ENCODE measurements around the gene LRP8.

Gene LRP8

GRCh38 chr1:53346814-53347176 is 18.9 kb upstream of the LRP8 start:
- Histone ChIP-seq H3K27me3 (ENCODE audit: control insufficient read depth in 2 of 2, insufficient read depth in 2 of 2, low read length in 2 of 2) (no peaks in the 10 kb centered on the region), H3K36me3 (ENCODE audit: control insufficient read depth in 2 of 2, insufficient read depth in 2 of 2, low read length in 2 of 2) (no peaks in the 10 kb centered on the region), H3K27ac (ENCODE audit: low read depth in 2 of 2, low read length in 2 of 2) (no peak overlapping the region), H3K9me3 (ENCODE audit: control insufficient read depth in 2 of 2, low read length in 2 of 2) (no peaks in the 10 kb centered on the region), H3K4me1 (ENCODE audit: control insufficient read depth in 2 of 2, insufficient read depth in 2 of 2, low read length in 2 of 2) (no peaks in the 10 kb centered on the region), H3K9ac (ENCODE audit: low read depth in 1 of 2, low read length in 2 of 2) (no peak overlapping the region), H3K4me3 (ENCODE audit: low read length in 2 of 2) (no peak overlapping the region)

GRCh38 chr1:53345996-53346813 is 18.3 kb upstream of the LRP8 start:
- Histone ChIP-seq H3K9ac (ENCODE audit: low read depth in 1 of 2, low read length in 2 of 2) (no peak overlapping the region), H3K4me3 (ENCODE audit: low read length in 2 of 2) (no peak overlapping the region), H3K36me3 (ENCODE audit: control insufficient read depth in 2 of 2, insufficient read depth in 2 of 2, low read length in 2 of 2) (no peaks in the 10 kb centered on the region), H3K27ac (ENCODE audit: low read depth in 2 of 2, low read length in 2 of 2) (no peak overlapping the region), H3K4me1 (ENCODE audit: control insufficient read depth in 2 of 2, insufficient read depth in 2 of 2, low read length in 2 of 2) (no peaks in the 10 kb centered on the region), H3K9me3 (ENCODE audit: control insufficient read depth in 2 of 2, low read length in 2 of 2) (no peaks in the 10 kb centered on the region), H3K27me3 (ENCODE audit: control insufficient read depth in 2 of 2, insufficient read depth in 2 of 2, low read length in 2 of 2) (no peaks in the 10 kb centered on the region)

GRCh38 chr1:53344921-53345838 is 17.3 kb upstream of the LRP8 start:
- H3K27ac ChIP-seq (ENCODE audit: low read depth in 2 of 2, low read length in 2 of 2): no peak overlapping the region
- H3K4me3 ChIP-seq (ENCODE audit: low read length in 2 of 2): no peak overlapping the region
- H3K27me3 ChIP-seq (ENCODE audit: control insufficient read depth in 2 of 2, insufficient read depth in 2 of 2, low read length in 2 of 2): no peaks in the 10 kb centered on the region
- H3K9me3 ChIP-seq (ENCODE audit: control insufficient read depth in 2 of 2, low read length in 2 of 2): no peaks in the 10 kb centered on the region
- no peak overlapping the region for H3K9ac ChIP-seq (ENCODE audit: low read depth in 1 of 2, low read length in 2 of 2)
- H3K4me1 ChIP-seq (ENCODE audit: control insufficient read depth in 2 of 2, insufficient read depth in 2 of 2, low read length in 2 of 2): no peaks in the 10 kb centered on the region
- H3K36me3 ChIP-seq (ENCODE audit: control insufficient read depth in 2 of 2, insufficient read depth in 2 of 2, low read length in 2 of 2): no peaks in the 10 kb centered on the region

GRCh38 chr1:53343831-53344668 is 16.2 kb upstream of the LRP8 start:
- H3K9ac ChIP-seq (ENCODE audit: low read depth in 1 of 2, low read length in 2 of 2): no peak overlapping the region
- H3K36me3 ChIP-seq (ENCODE audit: control insufficient read depth in 2 of 2, insufficient read depth in 2 of 2, low read length in 2 of 2): no peaks in the 10 kb centered on the region
- no peak overlapping the region for H3K27ac ChIP-seq (ENCODE audit: low read depth in 2 of 2, low read length in 2 of 2)
- no peaks in the 10 kb centered on the region for H3K9me3 ChIP-seq (ENCODE audit: control insufficient read depth in 2 of 2, low read length in 2 of 2)
- no peaks in the 10 kb centered on the region for H3K4me1 ChIP-seq (ENCODE audit: control insufficient read depth in 2 of 2, insufficient read depth in 2 of 2, low read length in 2 of 2)
- H3K27me3 ChIP-seq (ENCODE audit: control insufficient read depth in 2 of 2, insufficient read depth in 2 of 2, low read length in 2 of 2): no peaks in the 10 kb centered on the region
- no peak overlapping the region for H3K4me3 ChIP-seq (ENCODE audit: low read length in 2 of 2)

GRCh38 chr1:53342735-53343470 is 15.0 kb upstream of the LRP8 start:
- H3K36me3 ChIP-seq (ENCODE audit: control insufficient read depth in 2 of 2, insufficient read depth in 2 of 2, low read length in 2 of 2): no peaks in the 10 kb centered on the region
- no peak overlapping the region for H3K9ac ChIP-seq (ENCODE audit: low read depth in 1 of 2, low read length in 2 of 2)
- H3K4me1 ChIP-seq (ENCODE audit: control insufficient read depth in 2 of 2, insufficient read depth in 2 of 2, low read length in 2 of 2): no peaks in the 10 kb centered on the region
- no peak overlapping the region for H3K4me3 ChIP-seq (ENCODE audit: low read length in 2 of 2)
- no peaks in the 10 kb centered on the region for H3K9me3 ChIP-seq (ENCODE audit: control insufficient read depth in 2 of 2, low read length in 2 of 2)
- H3K27ac ChIP-seq (ENCODE audit: low read depth in 2 of 2, low read length in 2 of 2): no peak overlapping the region
- H3K27me3 ChIP-seq (ENCODE audit: control insufficient read depth in 2 of 2, insufficient read depth in 2 of 2, low read length in 2 of 2): no peaks in the 10 kb centered on the region

GRCh38 chr1:53341961-53342707 is 14.3 kb upstream of the LRP8 start:
- no peak overlapping the region for H3K9ac ChIP-seq (ENCODE audit: low read depth in 1 of 2, low read length in 2 of 2)
- no peaks in the 10 kb centered on the region for H3K9me3 ChIP-seq (ENCODE audit: control insufficient read depth in 2 of 2, low read length in 2 of 2)
- H3K27ac ChIP-seq (ENCODE audit: low read depth in 2 of 2, low read length in 2 of 2): no peak overlapping the region
- no peaks in the 10 kb centered on the region for H3K4me1 ChIP-seq (ENCODE audit: control insufficient read depth in 2 of 2, insufficient read depth in 2 of 2, low read length in 2 of 2)
- H3K4me3 ChIP-seq (ENCODE audit: low read length in 2 of 2): no peak overlapping the region
- H3K27me3 ChIP-seq (ENCODE audit: control insufficient read depth in 2 of 2, insufficient read depth in 2 of 2, low read length in 2 of 2): no peaks in the 10 kb centered on the region
- no peaks in the 10 kb centered on the region for H3K36me3 ChIP-seq (ENCODE audit: control insufficient read depth in 2 of 2, insufficient read depth in 2 of 2, low read length in 2 of 2)

GRCh38 chr1:53341521-53341895 is 13.6 kb upstream of the LRP8 start:
- Histone ChIP-seq H3K4me3 (ENCODE audit: low read length in 2 of 2) (no peak overlapping the region), H3K4me1 (ENCODE audit: control insufficient read depth in 2 of 2, insufficient read depth in 2 of 2, low read length in 2 of 2) (no peaks in the 10 kb centered on the region), H3K27ac (ENCODE audit: low read depth in 2 of 2, low read length in 2 of 2) (no peak overlapping the region), H3K9me3 (ENCODE audit: control insufficient read depth in 2 of 2, low read length in 2 of 2) (no peaks in the 10 kb centered on the region), H3K27me3 (ENCODE audit: control insufficient read depth in 2 of 2, insufficient read depth in 2 of 2, low read length in 2 of 2) (no peaks in the 10 kb centered on the region), H3K36me3 (ENCODE audit: control insufficient read depth in 2 of 2, insufficient read depth in 2 of 2, low read length in 2 of 2) (no peaks in the 10 kb centered on the region), H3K9ac (ENCODE audit: low read depth in 1 of 2, low read length in 2 of 2) (no peak overlapping the region)

GRCh38 chr1:53340660-53341520 is 13.0 kb upstream of the LRP8 start:
- H3K4me1 ChIP-seq (ENCODE audit: control insufficient read depth in 2 of 2, insufficient read depth in 2 of 2, low read length in 2 of 2): no peaks in the 10 kb centered on the region
- no peaks in the 10 kb centered on the region for H3K27me3 ChIP-seq (ENCODE audit: control insufficient read depth in 2 of 2, insufficient read depth in 2 of 2, low read length in 2 of 2)
- no peaks in the 10 kb centered on the region for H3K9me3 ChIP-seq (ENCODE audit: control insufficient read depth in 2 of 2, low read length in 2 of 2)
- no peaks in the 10 kb centered on the region for H3K36me3 ChIP-seq (ENCODE audit: control insufficient read depth in 2 of 2, insufficient read depth in 2 of 2, low read length in 2 of 2)
- no peak overlapping the region for H3K4me3 ChIP-seq (ENCODE audit: low read length in 2 of 2)
- no peak overlapping the region for H3K9ac ChIP-seq (ENCODE audit: low read depth in 1 of 2, low read length in 2 of 2)
- H3K27ac ChIP-seq (ENCODE audit: low read depth in 2 of 2, low read length in 2 of 2): no peak overlapping the region

Measured in mucosa of rectum (tissue), 2 donors.